CD4-positive, alpha-beta T cell treated with Interleukin-1 beta for 1 hour (primary cell): Measurements from ENCODE around the gene ANKRD6.
"Not testable (repeated sequence)": the region's sequence is repeated elsewhere in the genome, so short reads cannot be mapped to it uniquely, and the experiment has no call there.

Experiments
- DNase-seq, 2 donors: peaks; one replicate each; pipeline ENCODE4 v3.0.0-alpha.2; 2020 to 2022

The ANKRD6 gene

GRCh38 chr6:89432875-89433251 is at the start of gene ANKRD6:
TSS of gene ANKRD6 (plus strand) at chr6:89433152. CDS start at chr6:89566977, 133,825 bp downstream.
- DNase-seq, result peak; percentile 79 to 86

GRCh38 chr6:89385156-89385667 is 47.7 kb upstream of the ANKRD6 start:
- DNase-seq, result no peak

GRCh38 chr6:89385846-89386245 is 47.1 kb upstream of the ANKRD6 start:
- DNase-seq, result no peak

- no peak for DNase-seq
Measured at GRCh38 chr6:89386917-89387491, 45.9 kb upstream of the ANKRD6 start.

GRCh38 chr6:89387516-89388201 is 45.3 kb upstream of the ANKRD6 start:
- no peak for DNase-seq

GRCh38 chr6:89388846-89389245 is 44.1 kb upstream of the ANKRD6 start:
- DNase-seq, result no peak

- DNase-seq, result no peak
Measured at GRCh38 chr6:89392823-89393222, 40.1 kb upstream of the ANKRD6 start.

- DNase-seq, result no peak
Measured at GRCh38 chr6:89393659-89394058, 39.3 kb upstream of the ANKRD6 start.

- DNase-seq, result not testable (repeated sequence)
Measured at GRCh38 chr6:89397884-89398283, 35.1 kb upstream of the ANKRD6 start.

- DNase-seq, result no peak
Measured at GRCh38 chr6:89398762-89399525, 34.0 kb upstream of the ANKRD6 start.

- no peak for DNase-seq
Measured at GRCh38 chr6:89400050-89400449, 32.9 kb upstream of the ANKRD6 start.

GRCh38 chr6:89400912-89401399 is 32.0 kb upstream of the ANKRD6 start:
- DNase-seq, result no peak

- no peak for DNase-seq
Measured at GRCh38 chr6:89402776-89403175, 30.2 kb upstream of the ANKRD6 start.

GRCh38 chr6:89404512-89404911 is 28.4 kb upstream of the ANKRD6 start:
- DNase-seq, result no peak

GRCh38 chr6:89406141-89406540 is 26.8 kb upstream of the ANKRD6 start:
- DNase-seq, result peak in 1 of 2 donors; percentile 2

- no peak for DNase-seq
Measured at GRCh38 chr6:89409461-89410035, 23.4 kb upstream of the ANKRD6 start.

GRCh38 chr6:89410231-89410761 is 22.7 kb upstream of the ANKRD6 start:
- DNase-seq, result no peak

- DNase-seq, result no peak
Measured at GRCh38 chr6:89410788-89411144, 22.2 kb upstream of the ANKRD6 start.

- DNase-seq, result peak; percentile 8 to 11
Measured at GRCh38 chr6:89411145-89412070, 21.5 kb upstream of the ANKRD6 start.

GRCh38 chr6:89412071-89413005 is 20.6 kb upstream of the ANKRD6 start, which contains the start of gene RRAGD:
TSS of gene RRAGD (minus strand) at chr6:89412273. CDS start at chr6:89411993, 280 bp downstream.
- peak; percentile 71 to 77 for DNase-seq

- no peak for DNase-seq
Measured at GRCh38 chr6:89413006-89413400, 19.9 kb upstream of the ANKRD6 start.
